ENCODE data around the gene ZNF619.

DNA sequence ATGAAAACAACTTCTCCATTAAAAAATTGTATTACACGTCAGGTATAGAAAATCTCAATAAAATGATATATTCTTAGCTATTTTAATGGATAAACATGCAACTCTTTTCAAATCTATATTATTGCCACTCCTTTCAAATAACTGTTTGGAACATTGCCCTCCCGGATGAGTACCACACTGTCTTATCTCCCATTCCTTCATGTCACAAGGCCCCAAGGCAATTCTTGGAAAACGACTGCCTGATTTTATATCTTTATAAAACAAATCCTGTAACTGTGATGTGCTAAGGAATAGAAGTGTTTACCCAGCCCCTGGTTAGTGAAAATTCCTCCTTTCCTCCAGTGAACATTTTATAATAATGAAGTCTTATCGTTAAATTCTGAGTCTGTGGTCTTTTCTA lies 6.2 kb upstream of the ZNF619 start:
- TF ChIP-seq SP1 (IDR thresholded peaks at IDR 0.05) (no peak), TARDBP (IDR thresholded peaks at IDR 0.05) (no peak)

All from HEK293T (cell line).